Heart right ventricle (tissue), 16 donors: Measurements from ENCODE around the gene BMF. TPM values are rescaled to one million over a fixed set of nuclear protein-coding genes. Genes with fewer than 3 reads are reported as not detected.
"Not testable (repeated sequence)": the region's sequence is repeated elsewhere in the genome, so short reads cannot be mapped to it uniquely, and the experiment has no call there.

Source experiments
- ATAC-seq, 8 donors: fragments of 200-7000 bp; cut with Tn5 transposase; one replicate each; pipeline ENCODE4 v1.9.1; 2020; ENCODE audit warnings: mild to moderate bottlenecking in 8 of 8, moderate library complexity in 8 of 8, moderate number of reproducible peaks in 1 of 8
- DNase-seq, 2 donors: peaks; one replicate each; pipeline ENCODE4 v3.0.0-alpha.2; 2020
- H3K27ac ChIP-seq, 10 donors: fragments of 200-600 bp; sonication (generic) in 2 of 10; one replicate each; pipeline versions ENCODE4 v1.5.0 to v1.8.0; 2020 to 2022; ENCODE audit warnings: mild to moderate bottlenecking in 3 of 10
- H3K27me3 ChIP-seq, 7 donors: fragments of 200-600 bp; one replicate each; pipeline ENCODE4 v1.8.0; 2021 to 2022; ENCODE audit warnings: mild to moderate bottlenecking in 2 of 7
- H3K36me3 ChIP-seq, 9 donors: fragments of 200-600 bp; sonication (generic) in 1 of 9; one replicate each; pipeline versions ENCODE4 v1.5.0 to v1.8.0; 2020 to 2022; ENCODE audit warnings: mild to moderate bottlenecking in 2 of 9
- H3K4me1 ChIP-seq, 9 donors: fragments of 200-600 bp; sonication (generic) in 1 of 9; one replicate each; pipeline versions ENCODE4 v1.5.0 to v1.8.0; 2020 to 2022; ENCODE audit warnings: mild to moderate bottlenecking in 4 of 9
- H3K4me3 ChIP-seq, 10 donors: fragments of 200-600 bp; sonication (generic) in 2 of 10; one replicate each; pipeline versions ENCODE4 v1.5.0 to v1.8.0; 2020 to 2022; ENCODE audit warnings: mild to moderate bottlenecking in 7 of 10, moderate library complexity in 2 of 10
- H3K9me3 ChIP-seq, 11 donors: fragments of 200-600 bp in 10 of 11; sonication (generic) in 2 of 11; one replicate each; pipeline versions ENCODE4 v1.5.0 to v1.8.0; 2013 to 2022; ENCODE audit warnings: mild to moderate bottlenecking in 2 of 11, control low read depth in 1 of 11, moderate library complexity in 1 of 11
- CTCF ChIP-seq, 9 donors: fragments of 200-600 bp; sonication (generic) in 2 of 9; IDR thresholded peaks; one replicate each; pipeline versions ENCODE4 v1.5.0 to v1.8.0; 2021 to 2022; ENCODE audit warnings: antibody characterized with exemption in 9 of 9, mild to moderate bottlenecking in 5 of 9, moderate library complexity in 1 of 9
- WGBS, 2 donors: extraction: QIAGEN DNeasy Blood & Tissue Kit; methylation state at CpG; one replicate each; pipeline ENCODE4 v1.1.7; 2013; ENCODE audit warnings: inconsistent platforms in 1 of 2; 5-methylcytosine and 5-hydroxymethylcytosine counted together
- intact Hi-C, 10 donors: fragments of 100-400 bp; cut with DNase I; formaldehyde crosslinking; loops; one replicate each; pipeline versions ENCODE4 v1.11.1 to v1.14.2; 2022
- polyA plus RNA-seq, 2 donors: library from polyadenylated mRNA; stranded (reverse); fragments of 200-250 nt; gene quantifications; one replicate each; pipeline ENCODE4 v1.2.3, GENCODE V29; 2013
- total RNA-seq, 10 donors: library from RNA; stranded (reverse); fragmentation: NEBNext Ultra II Directional in 3 of 10; extraction: Animal tissue kit (Norgen Biotek cat#: 25700) in 3 of 10; gene quantifications; one replicate each; pipeline versions ENCODE4 v1.2.1 to v1.2.4, GENCODE V29; 2021 to 2023
- donor health status: Arrhythmogenic right ventricular cardiomyopathy.
- donor health status: ischemic (EF 13 %, LVEDD 7.1; RV severe dilation, severe dysfunction).
- donor health status: healthy with polysubstance abuse.
- donor health status: DM: no; HTN: yes; CAD: no.
- donor health status: DM: no; HTN: no; CAD: no.
- donor health status: ischemic (EF 25% LVEDD 6.9; RV normal size, moderate dysfunction).
- donor health status: ischemic (EF 25% LVEDD 5.7; RV mildly dilated, moderate dysfunction).
- donor health status: healthy.
- donor health status: DM: yes; HTN: yes; CAD: no.
- donor health status: Ischemic cardiomyopathy.
- donor health status: ischemic (EF 35%, LVEDD 5.7; RV mildly dilated, moderate dysfunction).
- donor health status: nonischemic (EF 11% LVEDD 7.7; RV severe dilation, severe dysfunction).
- donor health status: DM: yes; HTN: yes; CAD: no.
- donor health status: PGD.
- donor health status: ischemic (EF 29% LVEDD 5.4; RV normal size, mild dysfunction).
- donor health status: nonischemic (EF 23%, LVEDD 6.1; RV moderate dilation, normal function).

Gene BMF
- total and polyA plus RNA-seq, 12 donors = 0.92 to 10.2 (median 3.0) TPM

- intact Hi-C loops = no loop called here
- H3K27me3 ChIP-seq = peaks cover 0 to 4% (median 0%) of the 10 kb centered on the region in 7 donors
- H3K4me1 ChIP-seq = no peaks in the 10 kb centered on the region
- peak in 2 of 8 donors; percentile 17 to 22 for ATAC-seq
- WGBS, 2 donors = 88% methylated on average over 6 of the region's 6 CpGs
- no peak overlapping the region for H3K27ac ChIP-seq
- H3K9me3 ChIP-seq = no peaks in the 10 kb centered on the region
- no peak overlapping the region for H3K4me3 ChIP-seq
- no peaks in the 10 kb centered on the region for H3K36me3 ChIP-seq
- TF ChIP-seq CTCF (IDR thresholded peaks at IDR 0.05) = no peak
- no peak for DNase-seq
Measured at GRCh38 chr15:40136470-40137302, 28.0 kb upstream of the BMF start.

DNA sequence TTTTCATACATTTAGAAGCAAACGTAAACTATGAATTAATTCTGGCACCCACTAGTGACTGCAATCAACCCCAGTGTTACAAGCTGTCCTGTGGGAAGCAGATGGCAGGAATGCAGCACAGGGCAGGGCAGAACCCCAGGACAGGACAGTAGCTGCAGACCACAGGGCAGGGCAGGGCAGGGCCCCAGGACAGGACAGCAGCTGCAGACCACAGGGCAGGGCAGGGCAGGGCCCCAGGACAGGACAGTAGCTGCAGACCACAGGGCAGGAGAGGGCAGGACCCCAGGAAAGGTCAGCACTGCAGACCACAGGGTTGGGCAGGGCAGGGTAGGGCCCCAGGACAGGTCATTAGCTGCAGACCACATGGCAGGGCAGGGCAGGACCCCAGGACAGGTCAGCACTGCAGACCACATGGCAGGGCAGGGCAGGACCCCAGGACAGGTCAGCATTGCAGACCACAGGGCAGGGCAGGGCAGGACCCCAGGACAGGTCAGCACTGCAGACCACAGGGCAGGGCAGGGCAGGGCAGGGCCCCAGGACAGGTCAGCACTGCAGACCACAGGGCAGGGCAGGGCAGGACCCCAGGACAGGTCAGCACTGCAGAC lies 27.3 kb upstream of the BMF start:
- 75 to 92% methylated on average over 1 of the region's 1 CpG for WGBS, 2 donors
- DNase-seq, H3K4me1 ChIP-seq, H3K4me3 ChIP-seq, H3K9me3 ChIP-seq, H3K27ac ChIP-seq, ATAC-seq, intact Hi-C loops, H3K36me3 ChIP-seq, H3K27me3 ChIP-seq: not testable (repeated sequence)

- no peak for TF ChIP-seq CTCF (IDR thresholded peaks at IDR 0.05)
- Histone ChIP-seq H3K4me3 (no peak overlapping the region), H3K9me3 (no peaks in the 10 kb centered on the region), H3K36me3 (no peaks in the 10 kb centered on the region), H3K4me1 (no peaks in the 10 kb centered on the region), H3K27me3 (peaks cover 0 to 13% (median 3%) of the 10 kb centered on the region in 7 donors), H3K27ac (no peak overlapping the region)
- WGBS, 2 donors = 83 to 89% methylated on average over 9 of the region's 9 CpGs
- intact Hi-C loops = no loop called here
- no peak for DNase-seq
- no peak for ATAC-seq
Measured at GRCh38 chr15:40134885-40135284, 26.2 kb upstream of the BMF start.

GRCh38 chr15:40133544-40133943 lies 24.9 kb upstream of the BMF start:
- intact Hi-C loops = no loop called here
- no peak for TF ChIP-seq CTCF (IDR thresholded peaks at IDR 0.05)
- H3K36me3 ChIP-seq = no peaks in the 10 kb centered on the region
- DNase-seq (no peak), ATAC-seq (no peak)
- H3K27ac ChIP-seq = no peak overlapping the region
- H3K27me3 ChIP-seq = peaks cover 0 to 19% (median 6%) of the 10 kb centered on the region in 7 donors
- 89 to 92% methylated on average over 13 of the region's 13 CpGs for WGBS, 2 donors
- H3K4me3 ChIP-seq = no peak overlapping the region
- no peaks in the 10 kb centered on the region for H3K9me3 ChIP-seq
- no peaks in the 10 kb centered on the region for H3K4me1 ChIP-seq
